ENCODE results near the gene NRXN3.
"Not testable (repeated sequence)": the region's sequence is repeated elsewhere in the genome, so short reads cannot be mapped to it uniquely, and the experiment has no call there.

NRXN3 gene

GRCh38 chr14:78968265-78968664 is 798.1 kb downstream of the NRXN3 start:
- no peak for DNase-seq

GRCh38 chr14:78970677-78971076 is 800.5 kb downstream of the NRXN3 start:
- no peak for DNase-seq

GRCh38 chr14:78972440-78972839 is 802.3 kb downstream of the NRXN3 start:
- no peak for DNase-seq

- no peak for DNase-seq
These were observed 804.5 kb downstream of the NRXN3 start for GRCh38 chr14:78974691-78975090.

GRCh38 chr14:78975734-78976133 is 805.6 kb downstream of the NRXN3 start:
- DNase-seq = no peak

GRCh38 chr14:78978896-78979295 is 808.7 kb downstream of the NRXN3 start:
- no peak for DNase-seq

GRCh38 chr14:78982551-78982950 is 812.4 kb downstream of the NRXN3 start:
- DNase-seq = no peak

GRCh38 chr14:78983126-78983525 is 813.0 kb downstream of the NRXN3 start:
- no peak for DNase-seq

- no peak for DNase-seq
These were observed 815.7 kb downstream of the NRXN3 start for GRCh38 chr14:78985668-78986381.

GRCh38 chr14:78986989-78987388 is 816.8 kb downstream of the NRXN3 start:
- DNase-seq = no peak

GRCh38 chr14:78989221-78989620 is 819.0 kb downstream of the NRXN3 start:
- no peak for DNase-seq

GRCh38 chr14:78992867-78993266 is 822.7 kb downstream of the NRXN3 start:
- DNase-seq = no peak

GRCh38 chr14:78997811-78998210 is 827.6 kb downstream of the NRXN3 start:
- peak; percentile 82 to 90 for DNase-seq

GRCh38 chr14:79009286-79009685 is 839.1 kb downstream of the NRXN3 start:
- DNase-seq = no peak

GRCh38 chr14:79011091-79011919 is 841.1 kb downstream of the NRXN3 start:
- DNase-seq = peak; percentile 37 to 74

GRCh38 chr14:79011920-79012204 is 841.7 kb downstream of the NRXN3 start:
- no peak for DNase-seq

- DNase-seq = peak in 1 of 2 experiments; percentile 74
These were observed 846.8 kb downstream of the NRXN3 start for GRCh38 chr14:79016828-79017505.

GRCh38 chr14:79017561-79017960 is 847.4 kb downstream of the NRXN3 start:
- DNase-seq = no peak

GRCh38 chr14:79018836-79019235 is 848.7 kb downstream of the NRXN3 start:
- DNase-seq = no peak

GRCh38 chr14:79019898-79020297 is 849.7 kb downstream of the NRXN3 start:
- not testable (repeated sequence) for DNase-seq

- no peak for DNase-seq
These were observed 851.6 kb downstream of the NRXN3 start for GRCh38 chr14:79021766-79022165.

- no peak for DNase-seq
These were observed 857.0 kb downstream of the NRXN3 start for GRCh38 chr14:79027138-79027537.

- DNase-seq = no peak
These were observed 858.1 kb downstream of the NRXN3 start for GRCh38 chr14:79028281-79028680.

- DNase-seq = no peak
These were observed 866.3 kb downstream of the NRXN3 start for GRCh38 chr14:79036441-79036840.

Measured in NCI-H446 (cell line).